Tibial artery (tissue), 4 donors: ENCODE measurements around the gene SLCO4A1.
A peak's percentile ranks its signal among the peaks of the same experiment; 100 is the strongest.

ENCODE experiments used
- DNase-seq, 2 donors: peaks; one replicate each; pipeline ENCODE4 v3.0.0-alpha.2; 2019
- H3K27ac ChIP-seq, 2 donors: fragments of 200-600 bp; sonication (generic) in 1 of 2; 1 replicate in 1 of 2; 2 replicates in 1 of 2; pipeline ENCODE4 v1.5.1; 2018 to 2019; ENCODE audit warnings: mild to moderate bottlenecking in 1 of 2
- H3K27me3 ChIP-seq, 2 donors: fragments of 200-600 bp; sonication (generic) in 1 of 2; one replicate each; pipeline versions ENCODE4 v1.5.1 to v1.6.0; 2016 to 2019
- H3K36me3 ChIP-seq, 3 donors: fragments of 200-600 bp; sonication (generic) in 2 of 3; one replicate each; pipeline ENCODE4 v1.5.1; 2016 to 2019; ENCODE audit warnings: mild to moderate bottlenecking in 2 of 3
- H3K4me1 ChIP-seq, 4 donors: fragments of 200-600 bp; sonication (generic) in 2 of 4; 1 replicate in 3 of 4; 2 replicates in 1 of 4; pipeline ENCODE4 v1.5.1; 2016 to 2019
- H3K4me3 ChIP-seq, 2 donors: fragments of 200-600 bp; sonication (generic) in 1 of 2; 1 replicate in 1 of 2; 2 replicates in 1 of 2; pipeline ENCODE4 v1.5.1; 2018 to 2019; ENCODE audit warnings: mild to moderate bottlenecking in 2 of 2
- H3K9me3 ChIP-seq, 3 donors: fragments of 200-600 bp; sonication (generic) in 1 of 3; one replicate each; pipeline ENCODE4 v1.5.1; 2016 to 2019
- intact Hi-C: fragments of 100-400 bp; cut with DNase I; formaldehyde crosslinking; loops from one replicate; pipeline ENCODE4 v1.15.0; 2023; ENCODE audit warnings: low total_unique reads
- TF ChIP-seq, protein P1 (sequence below), 2 experiments: fragments of 200-600 bp in 1 of 2; fragments of 450-650 bp in 1 of 2; IDR thresholded peaks; one replicate each; pipeline ENCODE4 v1.5.1; 2017 to 2019; ENCODE audit warnings: antibody characterized with exemption in 2 of 2, mild to moderate bottlenecking in 1 of 2, moderate library complexity in 1 of 2

The SLCO4A1 gene

DNA sequence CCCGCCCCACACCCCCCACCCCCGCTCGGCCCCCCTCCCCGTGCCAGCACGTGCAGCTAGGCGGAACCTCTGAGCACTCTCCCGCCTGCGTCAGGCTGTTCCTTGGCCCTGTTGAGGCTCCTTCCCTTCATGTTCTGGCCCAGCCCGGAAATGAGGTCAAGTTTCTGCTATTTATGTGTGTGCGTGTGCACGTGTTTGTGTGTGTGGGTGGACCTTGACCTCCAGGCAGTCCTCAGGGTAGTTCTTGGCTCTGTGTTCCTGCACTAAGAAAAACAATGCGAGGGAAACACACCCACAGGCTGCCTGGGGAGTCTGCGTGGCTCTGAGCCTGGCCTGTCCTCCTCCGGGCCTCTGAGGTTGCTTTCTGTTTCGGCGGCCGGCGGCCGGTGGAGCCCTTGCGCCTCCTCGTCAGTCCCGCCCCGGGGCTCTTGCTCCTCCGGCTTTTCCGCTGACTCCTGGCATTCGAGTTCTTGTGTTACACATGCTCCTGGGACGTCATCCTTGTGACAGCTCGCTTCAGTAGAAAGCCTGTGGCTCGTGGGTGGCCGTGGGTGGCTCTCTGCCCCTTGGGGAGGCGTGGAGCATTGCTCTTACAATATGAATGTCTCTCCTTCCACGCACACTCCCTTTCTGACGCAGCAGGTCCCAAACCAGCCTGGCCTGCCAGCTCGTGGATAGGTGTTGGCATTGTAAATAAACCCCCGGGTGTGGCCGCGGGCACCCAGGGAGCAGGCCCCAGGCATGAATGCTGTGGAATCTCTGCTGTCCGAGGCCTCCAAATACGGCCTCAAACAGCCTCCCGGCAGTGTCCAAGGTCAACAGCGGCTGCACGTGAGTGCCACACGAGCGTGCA lies 10.0 kb downstream of the SLCO4A1 start:
- H3K27me3 ChIP-seq = peaks cover 0 to 7% of the 10 kb centered on the region in 2 donors
- H3K9me3 ChIP-seq = no peaks in the 10 kb centered on the region
- TF ChIP-seq, protein P1, sequence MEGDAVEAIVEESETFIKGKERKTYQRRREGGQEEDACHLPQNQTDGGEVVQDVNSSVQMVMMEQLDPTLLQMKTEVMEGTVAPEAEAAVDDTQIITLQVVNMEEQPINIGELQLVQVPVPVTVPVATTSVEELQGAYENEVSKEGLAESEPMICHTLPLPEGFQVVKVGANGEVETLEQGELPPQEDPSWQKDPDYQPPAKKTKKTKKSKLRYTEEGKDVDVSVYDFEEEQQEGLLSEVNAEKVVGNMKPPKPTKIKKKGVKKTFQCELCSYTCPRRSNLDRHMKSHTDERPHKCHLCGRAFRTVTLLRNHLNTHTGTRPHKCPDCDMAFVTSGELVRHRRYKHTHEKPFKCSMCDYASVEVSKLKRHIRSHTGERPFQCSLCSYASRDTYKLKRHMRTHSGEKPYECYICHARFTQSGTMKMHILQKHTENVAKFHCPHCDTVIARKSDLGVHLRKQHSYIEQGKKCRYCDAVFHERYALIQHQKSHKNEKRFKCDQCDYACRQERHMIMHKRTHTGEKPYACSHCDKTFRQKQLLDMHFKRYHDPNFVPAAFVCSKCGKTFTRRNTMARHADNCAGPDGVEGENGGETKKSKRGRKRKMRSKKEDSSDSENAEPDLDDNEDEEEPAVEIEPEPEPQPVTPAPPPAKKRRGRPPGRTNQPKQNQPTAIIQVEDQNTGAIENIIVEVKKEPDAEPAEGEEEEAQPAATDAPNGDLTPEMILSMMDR (IDR thresholded peaks at IDR 0.05) = no peak
- H3K4me1 ChIP-seq = peaks cover 0 to 30% (median 14%) of the 10 kb centered on the region in 4 donors
- DNase-seq = peak; percentile 97 to 98
- intact Hi-C loops = loop anchor here (5.0 kb wide), 1 partner anchor 140 kb away; no protein-coding TSS in a partner anchor
- H3K27ac ChIP-seq = peak overlapping the region; percentile 80 to 89
- peak overlapping the region; percentile 39 to 40 for H3K4me3 ChIP-seq
- no peaks in the 10 kb centered on the region for H3K36me3 ChIP-seq

DNA sequence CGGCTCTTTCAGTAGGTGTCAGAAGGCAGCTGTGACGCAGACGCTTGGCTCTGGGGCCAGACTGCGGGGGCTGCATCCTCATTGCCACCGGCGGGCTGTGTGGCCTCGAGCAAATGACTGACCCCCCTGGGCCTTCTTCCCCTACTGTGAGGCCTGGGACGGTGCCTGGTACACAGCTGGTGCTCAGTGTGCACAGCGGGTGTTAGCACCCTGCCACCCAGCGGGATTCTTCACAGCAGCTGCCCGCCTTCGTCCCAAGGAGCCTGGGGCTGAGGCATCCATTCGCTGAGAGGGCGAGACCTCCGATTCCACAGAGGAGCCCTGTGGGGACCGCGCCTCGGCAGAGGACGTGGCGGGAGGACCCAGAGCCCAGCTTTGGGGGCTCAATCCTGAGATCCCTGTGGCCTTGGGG lies 10.6 kb downstream of the SLCO4A1 start:
- Histone ChIP-seq H3K36me3 (no peaks in the 10 kb centered on the region), H3K27ac (peak overlapping the region; percentile 80 to 89), H3K4me3 (peak overlapping the region; percentile 39 to 40), H3K4me1 (peaks cover 0 to 24% (median 14%) of the 10 kb centered on the region in 4 donors), H3K9me3 (no peaks in the 10 kb centered on the region), H3K27me3 (peaks cover 0 to 1% of the 10 kb centered on the region in 2 donors)
- intact Hi-C loops = loop anchor here (5.0 kb wide), 1 partner anchor 139 kb away; no protein-coding TSS in a partner anchor
- no peak for DNase-seq
- TF ChIP-seq, protein P1 (IDR thresholded peaks at IDR 0.05) = no peak

DNA sequence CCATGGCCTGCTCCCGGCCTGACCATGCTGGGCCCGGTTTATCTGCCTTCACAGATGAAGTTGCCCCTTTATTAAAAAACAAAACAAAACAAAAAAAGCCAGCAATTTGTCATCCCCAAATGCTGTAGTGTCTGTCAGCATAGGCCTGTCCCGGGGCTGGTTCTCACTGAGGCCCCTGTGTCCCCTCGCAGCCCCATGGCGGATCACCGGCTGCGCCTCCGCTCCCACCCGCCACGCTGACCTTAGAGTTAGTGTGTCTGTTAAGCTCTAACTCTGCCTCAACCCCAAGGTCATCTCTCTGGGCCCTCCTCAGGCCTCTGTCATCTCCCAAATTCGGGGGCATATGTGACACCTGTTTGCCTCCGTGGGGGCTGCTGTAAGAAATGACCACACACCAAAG lies 11.1 kb downstream of the SLCO4A1 start:
- H3K9me3 ChIP-seq = no peaks in the 10 kb centered on the region
- DNase-seq = no peak
- H3K4me3 ChIP-seq = no peak overlapping the region
- peaks cover 0 to 20% (median 14%) of the 10 kb centered on the region in 4 donors for H3K4me1 ChIP-seq
- peak overlapping the region; percentile 80 to 89 for H3K27ac ChIP-seq
- no peaks in the 10 kb centered on the region for H3K36me3 ChIP-seq
- TF ChIP-seq, protein P1 (IDR thresholded peaks at IDR 0.05) = no peak
- no peaks in the 10 kb centered on the region for H3K27me3 ChIP-seq
- intact Hi-C loops = loop anchor here (5.0 kb wide), 1 partner anchor 139 kb away; no protein-coding TSS in a partner anchor

DNA sequence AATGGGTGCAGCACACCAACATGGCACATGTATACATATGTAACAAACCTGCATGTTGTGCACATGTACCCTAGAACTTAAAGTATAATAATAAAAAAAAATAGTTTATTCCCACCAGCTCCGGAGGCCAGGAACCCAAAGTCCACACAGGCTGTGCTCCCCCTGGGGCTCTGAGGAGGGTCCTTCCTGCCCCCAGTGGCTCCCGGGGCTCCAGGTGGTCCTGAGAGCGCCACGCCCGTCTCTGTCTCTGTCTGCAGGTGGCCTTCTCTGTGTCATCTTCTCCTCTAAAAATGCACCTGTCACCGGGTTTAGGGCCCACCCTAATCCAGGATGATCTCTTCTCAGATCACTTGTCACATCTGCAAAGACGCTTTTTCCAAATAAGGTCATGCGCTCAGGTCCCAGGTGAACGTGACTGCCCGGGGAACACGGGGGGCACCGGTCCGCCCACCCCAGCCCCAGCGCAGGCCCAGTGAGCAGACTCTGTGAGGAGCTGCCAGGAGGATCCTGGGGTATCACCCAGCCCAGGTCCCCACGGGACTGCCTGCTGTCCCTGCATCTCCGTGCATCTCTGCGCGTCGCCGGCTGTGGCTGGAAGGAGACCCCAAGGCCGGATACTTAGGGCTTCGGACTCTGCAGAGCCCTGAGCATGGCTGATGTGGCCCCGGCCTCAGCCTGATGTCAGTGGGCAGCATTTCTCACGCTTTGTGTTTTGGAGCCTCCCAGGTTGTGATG lies 11.8 kb downstream of the SLCO4A1 start:
- H3K27me3 ChIP-seq = no peaks in the 10 kb centered on the region
- intact Hi-C loops = loop anchor here (5.0 kb wide), 1 partner anchor 138 kb away; no protein-coding TSS in a partner anchor
- H3K9me3 ChIP-seq = no peaks in the 10 kb centered on the region
- H3K27ac ChIP-seq = peak overlapping the region in 1 of 2 donors; percentile 89
- no peak overlapping the region for H3K4me3 ChIP-seq
- TF ChIP-seq, protein P1 (IDR thresholded peaks at IDR 0.05) = no peak
- H3K4me1 ChIP-seq = peaks cover 0 to 18% (median 14%) of the 10 kb centered on the region in 4 donors
- no peaks in the 10 kb centered on the region for H3K36me3 ChIP-seq
- DNase-seq = no peak

DNA sequence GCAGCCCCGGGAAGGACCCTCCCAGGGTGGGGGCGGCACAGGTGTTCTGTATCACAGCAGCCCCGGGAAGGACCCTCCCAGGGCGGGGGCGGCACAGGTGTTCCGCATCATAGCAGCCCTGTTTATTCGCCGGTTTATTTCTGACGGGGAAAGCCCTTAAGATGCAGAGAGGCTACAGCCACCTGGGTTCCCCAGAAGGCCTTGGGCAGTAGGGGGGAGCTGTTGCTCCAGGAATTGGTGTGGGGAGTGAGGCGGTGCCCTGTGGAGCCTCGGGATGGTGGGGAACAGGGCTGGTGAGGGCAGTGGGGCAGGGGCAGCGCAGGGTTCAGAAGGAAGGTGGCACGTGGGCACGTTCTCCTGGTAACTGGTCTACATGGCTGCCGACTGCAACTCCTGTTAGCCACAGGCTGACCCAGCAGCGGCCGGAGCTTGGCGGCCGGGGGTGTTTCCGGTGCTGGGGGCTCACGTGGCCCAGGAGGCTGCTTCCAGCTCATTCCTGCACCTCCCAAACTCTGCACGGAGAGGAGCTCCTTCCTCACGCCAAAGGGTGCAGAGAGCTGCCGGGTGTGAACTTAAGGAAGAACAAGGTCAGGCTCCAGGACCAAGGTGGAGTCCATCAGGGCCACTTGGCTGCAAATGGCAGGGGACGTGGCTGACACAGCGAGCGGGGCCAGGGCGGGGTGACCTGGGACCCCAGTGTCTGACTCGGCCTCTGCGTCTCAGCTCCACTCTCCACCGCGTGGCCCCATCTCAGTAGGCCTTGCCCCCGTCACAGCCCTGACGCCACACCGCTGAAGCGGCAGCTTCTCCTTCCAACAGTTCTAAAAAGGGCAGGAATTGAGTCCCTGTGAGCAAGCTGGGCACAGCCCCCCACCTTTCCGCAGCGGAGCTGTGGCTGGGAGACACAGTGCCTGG lies 13.2 kb downstream of the SLCO4A1 start:
- Histone ChIP-seq H3K9me3 (no peaks in the 10 kb centered on the region), H3K36me3 (no peaks in the 10 kb centered on the region), H3K27ac (no peak overlapping the region), H3K4me1 (peaks cover 0 to 18% (median 14%) of the 10 kb centered on the region in 4 donors), H3K27me3 (peaks cover 0 to 4% of the 10 kb centered on the region in 2 donors), H3K4me3 (no peak overlapping the region)
- DNase-seq = no peak
- TF ChIP-seq, protein P1 (IDR thresholded peaks at IDR 0.05) = no peak
- intact Hi-C loops = no loop called here
